Measurements from ENCODE around the gene FCHSD2.

- TF ChIP-seq CTCF (IDR thresholded peaks at IDR 0.05) (no peak), EP300 (IDR thresholded peaks at IDR 0.05) (no peak)
Observed at GRCh38 chr11:73152861-73153483, 10.9 kb upstream of the FCHSD2 start.

Data from gastroesophageal sphincter (tissue), 3 donors.